Measurements from ENCODE around the gene BCAR3.

The BCAR3 gene
- 0.56 to 1.4 reads per million in 2 experiments for total RNA-seq

DNA sequence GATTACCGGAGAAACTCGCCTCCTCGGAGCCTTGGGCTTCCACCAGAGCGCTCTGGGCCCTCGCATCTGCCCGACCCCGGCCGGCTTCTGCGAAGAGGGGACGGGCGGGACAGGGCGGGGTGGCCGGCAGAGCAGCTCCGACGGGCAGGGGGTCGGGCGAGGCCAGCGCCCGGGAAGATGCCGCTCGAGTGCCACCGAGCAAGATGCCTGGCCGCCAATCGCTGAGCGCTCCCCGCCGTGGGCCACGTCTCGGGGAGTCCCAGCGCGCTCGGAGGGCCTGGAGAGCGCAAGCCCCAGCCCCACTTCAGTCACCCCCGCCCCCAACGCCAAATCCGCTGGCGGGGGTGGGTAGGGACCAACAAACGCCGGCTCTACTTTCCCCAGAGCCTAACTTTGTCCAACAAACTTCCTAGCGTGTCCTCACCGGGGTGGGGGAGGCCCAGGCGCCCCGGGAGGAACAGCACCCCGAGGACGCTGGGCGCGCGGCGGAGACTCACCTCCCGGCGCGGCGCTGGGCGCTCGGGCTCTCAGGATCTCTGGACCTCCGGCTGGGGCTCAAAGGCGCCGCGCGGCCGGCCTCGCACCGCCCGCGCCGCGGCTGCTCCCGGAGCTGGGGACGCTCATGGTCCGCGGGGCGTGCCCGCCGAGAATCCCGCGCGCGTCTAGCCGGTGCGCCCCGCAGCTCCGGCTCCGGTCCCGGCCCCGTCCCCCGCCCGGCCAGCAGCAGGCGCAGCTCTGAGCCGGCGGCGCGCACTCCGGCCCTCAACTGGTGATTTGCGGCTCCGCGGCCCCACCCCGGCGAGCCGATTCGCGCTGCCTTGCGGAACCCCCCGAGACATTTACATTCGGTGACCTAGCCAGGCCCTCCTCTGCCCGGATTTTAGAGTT, at the start of gene BCAR3:
TSS of gene BCAR3 (minus strand) at position 737 of the 888 bp plus-strand sequence. CDS start 6,907 bp downstream, outside the sequence.
- no peak for DNase-seq (ENCODE audit: low read depth)

DNA sequence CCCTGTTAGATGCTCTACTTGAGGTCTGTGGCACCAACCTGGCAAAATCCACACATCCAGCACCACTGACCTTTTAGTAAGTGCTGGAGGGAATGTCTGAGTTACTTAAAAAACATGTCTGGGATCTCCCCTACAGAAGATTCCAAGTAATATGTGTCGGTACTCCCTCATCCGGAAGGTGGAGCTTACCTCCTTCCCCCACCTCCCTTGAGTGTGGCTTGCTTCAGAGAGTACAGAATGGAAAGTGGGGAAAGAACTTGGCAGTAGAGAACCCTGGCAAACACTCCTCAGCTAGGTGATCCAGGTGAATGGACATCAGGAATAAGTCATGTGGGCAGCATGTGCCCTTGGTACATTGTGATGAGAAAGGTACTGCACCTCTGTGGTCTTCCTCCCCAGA, 49.0 kb upstream of the BCAR3 start:
- no peak for DNase-seq (ENCODE audit: low read depth)

- no peak for DNase-seq (ENCODE audit: low read depth)
Measured at GRCh38 chr1:93729906-93730305, 48.3 kb upstream of the BCAR3 start.

GRCh38 chr1:93729502-93729901, 47.9 kb upstream of the BCAR3 start:
- no peak for DNase-seq (ENCODE audit: low read depth)

DNA sequence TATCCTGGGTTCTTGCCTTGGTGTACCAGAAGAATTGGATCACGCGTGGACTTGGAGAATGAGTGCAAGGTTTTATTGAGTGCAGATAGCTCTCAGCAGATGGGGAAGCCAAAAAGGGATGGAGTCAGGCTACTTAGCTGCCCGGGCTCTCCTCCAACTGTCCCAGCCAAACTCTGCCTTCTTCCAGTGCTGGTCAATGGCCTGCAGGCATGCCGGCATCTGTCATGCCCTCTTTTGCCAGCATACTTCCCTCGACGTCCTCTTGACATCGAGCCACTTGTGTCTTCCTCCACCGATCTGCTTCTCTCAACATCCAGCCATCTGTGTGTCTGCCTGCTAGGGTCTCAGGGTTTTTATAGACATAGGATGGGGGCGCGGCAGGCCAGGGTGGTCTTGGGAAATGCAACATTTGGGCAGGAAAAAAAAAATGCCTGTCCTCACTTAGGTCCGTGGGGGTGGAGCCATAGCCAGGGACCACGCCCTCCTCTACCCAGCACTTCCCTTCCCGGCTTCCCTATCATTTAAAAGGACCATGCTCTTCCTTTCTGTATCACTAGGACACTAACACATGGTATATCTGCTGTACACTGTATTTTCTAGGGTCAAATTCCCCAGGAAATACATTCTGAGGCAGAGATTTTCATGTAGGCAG, 47.0 kb upstream of the BCAR3 start:
- no peak for DNase-seq (ENCODE audit: low read depth)

DNA sequence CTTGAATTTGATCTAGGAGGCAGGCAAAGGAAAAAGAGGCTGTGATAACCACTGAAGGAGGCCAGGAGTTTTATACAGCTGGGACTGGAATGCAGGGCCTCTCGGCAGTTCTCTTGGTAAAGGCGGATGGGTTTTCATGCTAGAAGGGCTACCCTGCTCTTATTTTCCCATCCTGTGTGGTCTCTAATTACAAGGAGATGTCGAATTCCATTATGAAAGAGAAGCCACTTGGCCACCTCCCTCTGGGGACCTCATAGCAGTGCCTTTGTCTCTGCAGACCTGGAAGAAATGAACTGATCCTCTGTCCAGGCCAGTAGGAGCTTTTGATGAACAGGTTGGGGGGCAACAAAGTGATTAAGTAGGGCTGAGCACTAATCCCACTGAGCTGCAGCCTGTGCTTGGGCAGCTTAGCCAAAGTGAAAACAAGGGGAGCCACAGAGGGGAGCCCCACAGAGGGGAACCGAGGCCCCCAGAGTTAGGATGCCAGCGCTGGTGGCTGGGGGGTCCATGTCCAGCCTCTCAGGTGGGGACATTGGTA, 42.2 kb upstream of the BCAR3 start:
- DNase-seq (ENCODE audit: low read depth), result no peak

DNA sequence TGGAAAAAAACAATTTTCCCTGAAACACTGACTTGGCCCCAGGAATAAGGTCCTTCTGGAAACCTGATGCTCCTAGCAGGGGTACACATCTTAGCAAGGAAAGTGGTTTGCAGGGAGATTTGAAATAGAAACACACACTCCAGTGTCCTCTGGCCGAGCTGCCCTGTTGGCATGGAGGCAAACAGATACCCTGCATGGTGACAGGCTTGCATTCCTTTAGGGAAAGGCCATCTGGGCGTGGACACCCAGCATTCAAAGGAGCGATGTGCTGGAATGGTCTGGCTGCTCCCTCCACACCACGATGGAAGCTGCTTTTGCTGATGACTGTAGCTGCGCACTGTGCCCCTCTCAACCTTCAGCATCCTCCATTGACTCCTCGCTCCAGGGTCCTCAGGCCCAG, 41.5 kb upstream of the BCAR3 start:
- no peak for DNase-seq (ENCODE audit: low read depth)

- DNase-seq (ENCODE audit: low read depth), result no peak
Measured at GRCh38 chr1:93722081-93723031, 40.7 kb upstream of the BCAR3 start.

- no peak for DNase-seq (ENCODE audit: low read depth)
Measured at GRCh38 chr1:93720956-93721626, 39.5 kb upstream of the BCAR3 start.

DNA sequence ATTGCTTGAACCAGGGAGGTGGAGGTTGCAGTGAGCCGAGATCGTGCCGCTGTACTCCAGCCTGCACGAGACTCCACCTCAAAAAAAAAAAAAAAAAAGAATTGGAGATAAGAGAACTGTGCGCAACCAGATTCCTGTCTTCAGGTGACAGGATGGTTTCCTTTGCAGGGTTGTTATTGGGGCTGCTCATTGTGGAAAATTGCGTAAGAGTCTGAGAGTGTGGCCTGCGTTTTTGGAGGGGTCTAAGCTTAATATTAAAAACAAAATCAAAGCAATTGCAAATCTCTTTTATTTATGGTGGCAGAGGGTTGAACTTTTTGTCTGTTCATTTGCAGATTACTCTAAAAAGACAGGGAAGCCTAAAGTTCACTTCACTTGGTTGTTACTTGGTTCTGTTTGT, 36.0 kb upstream of the BCAR3 start:
- DNase-seq (ENCODE audit: low read depth), result no peak

DNA sequence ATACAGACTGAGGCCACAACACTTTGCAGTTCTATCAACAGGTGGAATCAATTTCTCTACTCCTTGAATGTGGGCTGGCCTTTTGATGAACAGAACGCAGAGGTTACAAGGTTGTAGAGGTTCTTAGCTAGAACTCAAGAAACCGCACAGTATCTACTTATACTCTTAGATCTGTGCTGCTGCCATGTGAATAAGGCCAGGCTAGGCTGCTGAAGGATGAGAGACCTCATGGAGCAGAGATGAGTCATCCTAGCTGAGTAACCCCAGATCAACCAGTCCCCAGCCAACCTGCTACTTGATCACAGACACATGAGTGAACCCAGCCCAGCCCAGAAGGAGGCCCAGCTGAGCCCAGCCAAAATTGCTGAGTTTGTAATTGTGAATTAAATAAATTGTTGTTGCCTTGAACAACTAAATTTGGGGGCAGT, 35.3 kb upstream of the BCAR3 start:
- no peak for DNase-seq (ENCODE audit: low read depth)

GRCh38 chr1:93716163-93716562, 34.5 kb upstream of the BCAR3 start:
- DNase-seq (ENCODE audit: low read depth), result no peak

DNA sequence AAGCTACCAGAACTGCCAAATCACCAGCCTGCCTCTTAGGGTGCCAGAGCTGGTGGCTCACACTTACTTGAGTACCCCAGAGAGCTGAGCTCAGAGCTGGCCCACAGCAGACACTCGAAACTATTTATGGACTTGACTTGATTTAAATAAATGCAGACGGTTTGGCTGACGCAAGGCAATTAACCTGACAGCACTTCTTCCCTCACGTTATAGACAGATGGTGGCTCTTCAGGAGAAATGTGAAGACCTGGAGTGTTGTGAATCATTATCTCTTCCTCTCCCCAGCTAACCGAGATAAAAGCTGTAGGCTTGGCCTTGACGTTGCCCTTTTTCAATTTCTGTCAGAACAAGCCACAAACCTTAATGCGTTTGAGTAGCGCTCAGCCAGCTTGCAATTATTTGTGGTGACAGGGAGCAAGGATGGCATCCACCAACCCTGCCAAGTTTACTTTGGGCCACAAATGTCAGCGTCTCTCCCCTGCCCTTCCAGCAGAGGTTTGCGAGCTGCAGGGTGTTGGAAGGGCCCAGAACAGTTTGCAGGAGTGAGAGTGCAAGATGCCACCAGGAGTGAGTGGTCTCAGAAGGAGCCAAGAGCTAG, 34.0 kb upstream of the BCAR3 start:
- no peak for DNase-seq (ENCODE audit: low read depth)

DNA sequence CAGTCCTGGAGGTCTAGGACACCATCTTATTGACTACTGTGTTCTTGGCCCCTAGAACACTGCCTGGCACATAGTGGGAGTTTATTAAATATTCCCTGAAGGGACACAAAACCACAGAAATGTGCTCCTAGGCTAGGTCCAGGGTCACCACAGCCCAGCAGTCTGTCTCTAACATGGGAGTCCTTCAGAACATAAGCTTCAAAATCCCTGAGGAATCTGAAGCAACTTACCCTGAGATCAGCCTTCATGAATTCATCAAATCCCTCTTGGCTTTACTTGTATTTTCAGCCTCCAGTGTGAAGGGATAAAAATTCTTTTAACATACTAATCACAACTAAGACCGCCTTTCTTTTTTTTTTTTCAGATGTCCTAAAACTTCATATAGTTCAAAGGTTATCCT, 32.7 kb upstream of the BCAR3 start:
- no peak for DNase-seq (ENCODE audit: low read depth)

DNA sequence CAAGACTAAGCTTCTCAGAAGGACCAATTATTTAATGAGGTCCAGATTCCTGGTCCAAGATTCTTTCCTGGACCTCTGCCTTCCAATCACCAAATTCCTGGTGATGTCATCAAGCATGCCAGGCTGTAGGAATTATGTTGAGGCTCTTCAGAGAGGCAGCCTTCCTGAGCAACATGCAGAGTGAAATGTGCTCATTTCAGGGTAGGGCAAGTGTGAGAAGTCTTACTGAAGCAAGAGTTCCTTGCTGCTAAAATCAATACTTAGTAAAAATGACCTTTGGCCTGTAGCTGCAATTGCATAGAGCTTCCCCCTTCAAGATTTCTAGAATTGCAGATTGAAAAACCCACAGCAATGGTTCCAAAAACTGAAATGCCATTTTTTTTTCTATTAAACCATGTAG, 31.7 kb upstream of the BCAR3 start:
- DNase-seq (ENCODE audit: low read depth), result no peak

GRCh38 chr1:93712741-93713140, 31.1 kb upstream of the BCAR3 start:
- DNase-seq (ENCODE audit: low read depth), result no peak

- no peak for DNase-seq (ENCODE audit: low read depth)
Measured at GRCh38 chr1:93710499-93711453, 29.1 kb upstream of the BCAR3 start.

DNA sequence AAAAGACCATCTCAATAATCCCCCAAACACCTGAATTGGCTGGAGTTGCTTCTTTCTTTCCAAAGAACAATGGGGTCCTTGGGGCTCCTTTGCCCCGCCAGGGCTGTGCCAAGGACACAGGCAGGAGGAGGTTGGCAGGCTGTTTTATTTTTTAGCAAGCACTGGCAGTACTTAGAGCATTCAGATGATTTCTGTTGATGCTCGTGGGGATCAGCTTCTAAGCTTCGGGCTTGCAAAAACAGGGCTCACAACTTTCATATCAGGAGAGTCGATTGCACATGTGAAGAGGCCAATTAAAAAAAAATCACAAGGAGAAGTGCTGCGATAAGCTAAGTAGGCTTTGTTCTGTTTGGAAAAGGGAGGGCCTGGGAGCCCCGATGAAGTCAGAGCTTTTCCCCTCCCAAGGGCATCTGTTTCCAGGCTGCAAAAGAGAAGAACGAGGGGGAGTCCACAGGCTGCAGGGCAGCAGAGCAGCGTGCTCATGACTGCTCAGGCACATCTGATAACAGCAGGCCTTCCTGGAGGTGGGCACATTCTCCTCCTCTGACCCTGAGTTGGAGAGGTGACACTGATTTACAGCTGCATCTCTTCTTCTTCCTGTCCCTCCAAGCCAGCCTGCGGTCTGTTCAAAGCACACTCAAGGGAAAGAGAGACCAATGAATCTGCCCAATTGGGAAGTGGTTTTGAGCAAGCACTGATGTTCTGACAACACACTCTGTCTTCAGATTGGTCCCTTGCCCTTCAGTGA, 27.3 kb upstream of the BCAR3 start:
- no peak for DNase-seq (ENCODE audit: low read depth)

DNA sequence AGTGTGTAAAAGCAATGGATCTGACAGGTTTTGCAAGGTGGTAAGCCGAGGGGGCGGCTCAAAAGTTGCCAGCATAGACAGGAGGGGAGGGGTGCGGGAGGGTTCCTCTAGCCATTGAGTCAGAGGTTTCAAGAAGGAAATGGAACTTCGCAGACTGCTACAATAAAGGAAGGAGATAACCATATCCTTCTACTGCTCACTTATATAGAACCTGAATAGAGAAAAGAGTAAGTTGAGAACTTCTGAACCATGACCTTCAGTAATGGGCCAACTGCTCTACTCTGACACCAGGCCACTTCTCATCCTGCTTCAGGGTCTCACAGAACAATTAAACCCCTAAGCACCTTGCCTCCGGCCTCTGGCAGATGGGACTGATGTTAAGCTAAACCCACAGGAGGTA, 26.3 kb upstream of the BCAR3 start:
- no peak for DNase-seq (ENCODE audit: low read depth)

Measured in T follicular helper cell (primary cell).